ENCODE results near the gene TUSC2. TPM values are rescaled to one million over a fixed set of nuclear protein-coding genes. Genes with fewer than 3 reads are reported as not detected.
"Not testable (repeated sequence)": the region's sequence is repeated elsewhere in the genome, so short reads cannot be mapped to it uniquely, and the experiment has no call there.

TUSC2 gene
- total RNA-seq, 1 donor from 2014 or later, result 12.2 TPM

- ATAC-seq, result peak; percentile 87
Observed at GRCh38 chr3:50316657-50317242, 11.3 kb downstream of the TUSC2 start.

- ATAC-seq, result no peak
Observed at GRCh38 chr3:50314816-50315215, 13.2 kb downstream of the TUSC2 start.

- ATAC-seq, result no peak
Observed at GRCh38 chr3:50314342-50314741, 13.7 kb downstream of the TUSC2 start.

GRCh38 chr3:50312041-50312440 lies 16.0 kb downstream of the TUSC2 start:
- not testable (repeated sequence) for ATAC-seq

GRCh38 chr3:50304601-50305000 lies 23.4 kb downstream of the TUSC2 start:
- ATAC-seq, result no peak

- ATAC-seq, result peak; percentile 9
Observed at GRCh38 chr3:50303013-50303815, 24.8 kb downstream of the TUSC2 start, which contains the start of gene HYAL1. HYAL1 (minus strand) TSS chr3:50303574; CDS start chr3:50302956, 618 bp downstream.

- no peak for ATAC-seq
Observed at GRCh38 chr3:50302095-50303012, 25.7 kb downstream of the TUSC2 start.

- ATAC-seq, result no peak
Observed at GRCh38 chr3:50300681-50301254, 27.3 kb downstream of the TUSC2 start.

- ATAC-seq, result peak; percentile 12
Observed at GRCh38 chr3:50299929-50300680, 27.9 kb downstream of the TUSC2 start.

- ATAC-seq, result no peak
Observed at GRCh38 chr3:50299638-50299928, 28.4 kb downstream of the TUSC2 start.

- peak; percentile 91 for ATAC-seq
Observed at GRCh38 chr3:50298836-50299637, 29.0 kb downstream of the TUSC2 start, which contains the start of the genes HYAL3 and NAA80. HYAL3 (minus strand) TSS chr3:50299405; CDS start chr3:50295602, 3,803 bp downstream. NAA80 (minus strand) TSS chr3:50299405; CDS start chr3:50297463, 1,942 bp downstream.

GRCh38 chr3:50297896-50298725 lies 29.9 kb downstream of the TUSC2 start:
- no peak for ATAC-seq

- ATAC-seq, result no peak
Observed at GRCh38 chr3:50297384-50297775, 30.6 kb downstream of the TUSC2 start.

- ATAC-seq, result no peak
Observed at GRCh38 chr3:50296721-50297383, 31.2 kb downstream of the TUSC2 start.

- no peak for ATAC-seq
Observed at GRCh38 chr3:50295553-50296431, 32.2 kb downstream of the TUSC2 start.

GRCh38 chr3:50294492-50295403 lies 33.3 kb downstream of the TUSC2 start:
- ATAC-seq, result no peak

- no peak for ATAC-seq
Observed at GRCh38 chr3:50294089-50294488, 33.9 kb downstream of the TUSC2 start.
